ENCODE results near the gene MAGI1.
A peak's percentile ranks its signal among the peaks of the same experiment; 100 is the strongest.
"Not testable (repeated sequence)": the region's sequence is repeated elsewhere in the genome, so short reads cannot be mapped to it uniquely, and the experiment has no call there.

MAGI1 gene

GRCh38 chr3:65720989-65721737 is 317.6 kb downstream of the MAGI1 start:
- TF ChIP-seq, protein P1, sequence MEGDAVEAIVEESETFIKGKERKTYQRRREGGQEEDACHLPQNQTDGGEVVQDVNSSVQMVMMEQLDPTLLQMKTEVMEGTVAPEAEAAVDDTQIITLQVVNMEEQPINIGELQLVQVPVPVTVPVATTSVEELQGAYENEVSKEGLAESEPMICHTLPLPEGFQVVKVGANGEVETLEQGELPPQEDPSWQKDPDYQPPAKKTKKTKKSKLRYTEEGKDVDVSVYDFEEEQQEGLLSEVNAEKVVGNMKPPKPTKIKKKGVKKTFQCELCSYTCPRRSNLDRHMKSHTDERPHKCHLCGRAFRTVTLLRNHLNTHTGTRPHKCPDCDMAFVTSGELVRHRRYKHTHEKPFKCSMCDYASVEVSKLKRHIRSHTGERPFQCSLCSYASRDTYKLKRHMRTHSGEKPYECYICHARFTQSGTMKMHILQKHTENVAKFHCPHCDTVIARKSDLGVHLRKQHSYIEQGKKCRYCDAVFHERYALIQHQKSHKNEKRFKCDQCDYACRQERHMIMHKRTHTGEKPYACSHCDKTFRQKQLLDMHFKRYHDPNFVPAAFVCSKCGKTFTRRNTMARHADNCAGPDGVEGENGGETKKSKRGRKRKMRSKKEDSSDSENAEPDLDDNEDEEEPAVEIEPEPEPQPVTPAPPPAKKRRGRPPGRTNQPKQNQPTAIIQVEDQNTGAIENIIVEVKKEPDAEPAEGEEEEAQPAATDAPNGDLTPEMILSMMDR (IDR thresholded peaks at IDR 0.05; ENCODE audit: low read depth, low read length): no peak
- no peak for DNase-seq (ENCODE audit: extremely low read depth, low read depth)

DNA sequence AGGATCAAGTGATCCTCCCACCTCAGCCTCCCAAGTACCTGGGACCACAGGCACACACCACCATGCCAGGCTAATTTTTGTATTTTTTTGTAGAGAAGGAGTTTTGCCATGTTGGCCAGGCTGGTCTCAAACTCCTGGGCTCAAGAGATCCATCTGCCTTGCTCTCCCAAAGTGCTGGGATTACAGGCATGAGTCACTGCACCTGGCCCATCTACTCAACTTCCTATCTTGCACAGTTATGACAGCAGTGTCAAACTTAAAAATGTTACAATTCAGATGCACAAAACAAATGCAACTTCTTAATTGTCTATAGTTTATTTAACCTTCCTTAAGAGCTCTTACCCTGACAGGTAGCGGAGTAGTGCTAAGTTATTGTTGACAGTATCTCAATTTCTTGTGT is 319.1 kb downstream of the MAGI1 start:
- not testable (repeated sequence) for DNase-seq (ENCODE audit: extremely low read depth, low read depth)

DNA sequence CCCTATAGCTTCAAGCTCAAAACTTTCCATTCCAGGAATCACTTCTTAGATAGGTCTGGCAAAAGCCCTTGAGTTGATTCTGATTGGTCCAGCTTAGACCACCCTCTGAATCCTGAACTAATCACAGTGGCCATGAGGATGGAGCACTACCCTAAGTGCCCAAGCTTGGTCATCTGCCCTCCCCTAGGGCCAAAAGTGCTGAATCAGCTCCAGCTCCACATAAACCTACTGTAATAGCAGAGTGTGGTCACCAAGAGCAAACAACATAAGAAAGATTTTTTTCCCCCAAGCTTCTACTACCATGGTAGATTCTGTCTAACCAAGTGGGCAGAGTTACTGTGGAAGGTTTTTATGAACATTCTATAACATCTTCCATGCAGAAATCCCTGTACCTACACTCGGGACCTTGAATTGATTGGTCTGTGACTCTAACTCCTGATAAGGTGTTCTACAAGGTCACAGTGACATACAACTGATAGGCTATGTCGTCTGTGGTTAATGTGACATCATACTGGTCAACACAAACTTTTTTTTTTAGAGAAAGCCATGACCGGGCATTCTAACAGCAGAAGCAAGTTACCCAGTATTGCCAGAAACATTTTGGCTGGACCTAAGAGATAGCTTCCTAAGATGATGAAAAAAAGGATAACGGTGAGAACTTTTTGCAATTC is 320.9 kb downstream of the MAGI1 start:
- TF ChIP-seq, protein P1 (IDR thresholded peaks at IDR 0.05; ENCODE audit: low read depth, low read length): no peak
- DNase-seq (ENCODE audit: extremely low read depth, low read depth): no peak

DNA sequence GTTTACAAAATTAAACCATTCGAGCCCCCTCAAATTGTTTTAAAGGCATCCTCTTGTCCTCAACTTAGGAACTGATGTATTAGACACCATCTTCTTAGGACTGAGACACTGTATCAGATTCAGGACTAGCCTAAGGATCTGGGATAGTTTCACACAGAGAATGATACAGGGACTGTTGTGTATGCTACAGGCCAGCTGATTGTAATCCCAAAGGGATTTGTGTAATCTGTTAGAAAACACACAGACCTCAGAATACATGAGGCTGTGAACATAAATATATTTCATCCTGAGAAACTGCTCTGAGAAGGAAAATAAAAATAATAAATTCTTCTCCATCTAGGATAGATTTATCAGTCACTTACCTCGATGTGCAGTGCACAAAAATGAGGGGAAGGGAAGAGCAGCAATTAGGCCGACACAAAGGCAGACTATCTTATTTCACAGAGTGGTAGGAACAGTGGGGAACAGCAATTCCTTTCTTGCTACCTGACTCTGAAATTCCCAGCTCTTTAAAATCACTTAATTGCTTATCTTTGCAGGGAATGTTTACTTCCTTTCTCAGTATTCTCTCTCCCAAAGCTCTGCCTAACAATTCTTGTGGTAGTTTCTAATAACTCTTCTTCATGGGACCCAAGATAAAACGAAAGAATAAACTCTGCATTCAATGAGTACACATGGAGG is 322.5 kb downstream of the MAGI1 start:
- no peak for DNase-seq (ENCODE audit: extremely low read depth, low read depth)
- TF ChIP-seq, protein P1 (IDR thresholded peaks at IDR 0.05; ENCODE audit: low read depth, low read length): no peak

GRCh38 chr3:65714134-65714533 is 324.6 kb downstream of the MAGI1 start:
- DNase-seq (ENCODE audit: extremely low read depth, low read depth): no peak
- TF ChIP-seq, protein P1 (IDR thresholded peaks at IDR 0.05; ENCODE audit: low read depth, low read length): no peak

DNA sequence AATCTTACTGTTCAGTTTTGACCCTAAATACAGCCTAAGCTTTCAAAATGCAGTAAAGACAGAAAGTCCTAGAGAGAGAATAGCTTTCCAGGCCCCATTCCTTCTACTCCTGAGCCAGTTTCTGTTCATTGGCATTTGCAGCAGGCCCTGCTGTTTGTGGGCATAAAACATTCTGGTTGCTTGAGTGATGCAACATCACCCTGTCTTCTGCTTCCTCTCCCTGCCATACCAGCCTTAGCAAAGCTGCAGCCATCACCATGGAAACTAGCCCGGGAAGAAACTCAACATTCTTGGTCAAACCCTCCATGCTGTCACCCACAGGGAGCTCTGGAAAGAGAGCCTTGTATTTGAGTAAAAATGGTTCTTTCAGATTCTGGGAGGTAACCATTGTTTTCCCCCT is 325.7 kb downstream of the MAGI1 start:
- TF ChIP-seq, protein P1 (IDR thresholded peaks at IDR 0.05; ENCODE audit: low read depth, low read length): no peak
- DNase-seq (ENCODE audit: extremely low read depth, low read depth): peak; percentile 59

- DNase-seq (ENCODE audit: extremely low read depth, low read depth): no peak
- TF ChIP-seq, protein P1 (IDR thresholded peaks at IDR 0.05; ENCODE audit: low read depth, low read length): no peak
These were observed 326.6 kb downstream of the MAGI1 start for GRCh38 chr3:65712140-65712539.
